T-helper 17 cell (primary cell): ENCODE results near the gene ARHGAP25. TPM values are rescaled to one million over a fixed set of nuclear protein-coding genes. Genes with fewer than 3 reads are reported as not detected.
A peak's percentile ranks its signal among the peaks of the same experiment; 100 is the strongest.

Experiments
- ATAC-seq: fragments of 150-1000 bp; cut with Tn5 transposase; 2 replicates; pipeline ENCODE4 v1.10.0; 2021; ENCODE audit warnings: mild to moderate bottlenecking, moderate library complexity
- DNase-seq, 3 donors: peaks; one replicate each; pipeline versions ENCODE4 v3.0.0 to v3.0.0-alpha.2; 2020 to 2021
- H3K9me3 ChIP-seq: one replicate; pipeline ENCODE4 v1.7.0; 2013; ENCODE audit warnings: low read length, mild to moderate bottlenecking; ENCODE audit not compliant: control insufficient read depth, poor library complexity, severe bottlenecking
- H3K27ac Mint-ChIP-seq: one replicate; pipeline ENCODE4 v1.8.0; 2022; ENCODE audit warnings: mild to moderate bottlenecking, moderate library complexity, mixed read lengths
- H3K27me3 Mint-ChIP-seq: one replicate; pipeline ENCODE4 v1.8.0; 2022; ENCODE audit warnings: mixed read lengths
- H3K36me3 Mint-ChIP-seq: one replicate; pipeline ENCODE4 v1.8.0; 2022; ENCODE audit warnings: low read depth, mixed read lengths
- H3K4me1 Mint-ChIP-seq: one replicate; pipeline ENCODE4 v1.8.0; 2022; ENCODE audit warnings: mild to moderate bottlenecking, mixed read lengths
- H3K4me3 Mint-ChIP-seq: one replicate; pipeline ENCODE4 v1.8.0; 2022; ENCODE audit warnings: mild to moderate bottlenecking, moderate library complexity, mixed read lengths
- total RNA-seq, 4 donors: library from RNA in 2 of 4; stranded (reverse) in 2 of 4; gene quantifications; one replicate each; pipeline ENCODE4 v1.2.3 and lab custom pipeline; 2022 to 2026

ARHGAP25 gene
- total RNA-seq, 2 donors from 2014 or later = 75.6 to 90.6 TPM

DNA sequence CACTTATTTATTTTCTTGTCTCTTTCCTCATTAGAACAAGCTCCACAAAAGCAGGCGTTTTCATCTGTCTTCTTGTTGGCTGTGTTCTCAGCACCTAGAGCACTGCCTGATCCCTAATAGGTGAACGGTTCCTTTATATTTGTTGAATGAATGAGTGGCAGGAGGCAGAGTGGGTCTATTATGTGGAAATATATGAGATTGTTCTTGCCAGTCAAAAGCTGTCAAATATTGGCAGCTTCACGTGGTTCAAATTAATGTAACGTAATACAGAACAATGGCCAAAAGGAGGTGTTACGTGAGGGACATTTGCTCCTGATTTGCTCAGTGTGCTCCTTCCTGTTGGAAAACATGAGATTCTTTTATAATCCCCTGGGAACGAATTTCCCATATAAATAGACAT is 8.5 kb upstream of the ARHGAP25 start:
- ATAC-seq (no peak), DNase-seq (no peak)
- H3K27me3 Mint-ChIP-seq = no peaks in the 10 kb centered on the region
- H3K27ac Mint-ChIP-seq = peak overlapping the region; percentile 95
- H3K9me3 ChIP-seq = no peaks in the 10 kb centered on the region
- peaks cover 51% of the 10 kb centered on the region for H3K4me1 Mint-ChIP-seq
- H3K4me3 Mint-ChIP-seq = no peak overlapping the region
- H3K36me3 Mint-ChIP-seq = no peaks in the 10 kb centered on the region

DNA sequence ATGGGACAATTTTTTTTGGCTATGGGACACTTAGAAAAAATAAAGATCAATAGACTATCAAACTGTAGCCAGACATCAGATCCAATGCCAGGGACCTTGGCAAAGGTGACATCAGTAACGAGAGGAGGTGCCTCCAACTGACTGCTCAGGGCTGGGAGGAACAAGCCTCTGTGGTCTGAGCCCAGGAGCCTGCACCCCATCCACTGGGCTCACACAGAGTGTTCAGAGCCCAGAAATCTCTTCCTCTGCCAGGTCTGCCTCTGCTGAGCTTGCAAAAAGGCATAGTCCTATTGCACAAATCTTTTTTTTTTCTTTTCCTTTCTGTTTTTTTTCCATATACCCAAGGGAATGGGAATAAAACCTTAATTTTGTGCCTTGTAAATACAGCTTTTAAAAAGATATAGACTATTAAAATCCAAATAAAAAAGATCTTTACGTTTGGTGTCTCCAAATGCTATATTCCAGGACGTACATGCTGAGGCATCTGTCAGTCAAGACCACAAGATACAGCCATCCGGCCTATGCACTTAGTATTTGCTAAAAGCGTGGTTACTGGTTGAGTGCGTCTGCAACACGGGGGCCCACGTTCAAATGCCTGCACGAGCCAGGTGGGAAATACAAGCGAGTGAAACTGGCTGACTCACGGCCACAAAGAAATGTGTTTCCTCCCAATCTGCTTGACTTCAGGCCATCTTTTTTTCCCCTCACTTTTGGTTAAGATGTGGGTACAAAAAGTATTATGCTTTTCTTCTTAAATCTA is 7.8 kb upstream of the ARHGAP25 start:
- H3K9me3 ChIP-seq = no peaks in the 10 kb centered on the region
- H3K27ac Mint-ChIP-seq = peak overlapping the region; percentile 95
- peak in 2 of 3 donors; percentile 48 to 60 for DNase-seq
- peak overlapping the region; percentile 15 for H3K4me3 Mint-ChIP-seq
- peak; percentile 99 for ATAC-seq
- H3K4me1 Mint-ChIP-seq = peaks cover 52% of the 10 kb centered on the region
- no peaks in the 10 kb centered on the region for H3K27me3 Mint-ChIP-seq
- peaks cover 5% of the 10 kb centered on the region for H3K36me3 Mint-ChIP-seq

DNA sequence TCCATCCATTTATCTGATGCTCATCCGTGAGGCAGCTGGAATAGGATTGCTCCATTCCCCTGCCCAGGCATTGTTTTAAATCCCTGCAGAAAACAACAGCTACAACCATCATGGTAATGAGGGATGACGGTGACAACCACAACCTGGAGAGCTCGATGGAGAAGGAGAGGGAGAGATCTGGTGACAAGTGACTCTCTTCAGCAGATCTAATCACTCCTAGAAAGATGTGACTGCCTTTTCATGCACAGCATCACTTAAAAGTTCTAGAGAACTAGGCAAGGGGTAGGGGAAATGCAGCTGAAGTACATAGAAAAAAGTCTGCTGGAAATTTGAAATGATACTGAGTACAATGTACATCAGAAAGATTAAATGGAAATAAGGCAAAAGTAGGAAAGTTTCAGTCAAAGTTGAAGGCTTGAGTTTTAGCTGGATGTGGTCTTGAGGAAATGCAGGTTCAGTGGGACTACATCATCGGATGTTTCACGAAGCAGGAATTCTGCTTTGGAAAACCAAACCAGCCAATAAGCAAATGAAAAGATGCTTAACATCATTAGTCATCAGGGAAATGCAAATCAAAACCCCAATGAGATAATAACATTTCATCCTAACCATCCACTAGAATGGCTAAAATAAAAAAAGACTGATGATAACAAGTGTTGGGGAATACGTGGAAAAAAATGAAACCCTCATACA is 6.8 kb upstream of the ARHGAP25 start:
- no peaks in the 10 kb centered on the region for H3K27me3 Mint-ChIP-seq
- ATAC-seq = no peak
- no peak for DNase-seq
- peak overlapping the region; percentile 43 for H3K4me3 Mint-ChIP-seq
- peaks cover 45% of the 10 kb centered on the region for H3K4me1 Mint-ChIP-seq
- H3K9me3 ChIP-seq = no peaks in the 10 kb centered on the region
- peaks cover 5% of the 10 kb centered on the region for H3K36me3 Mint-ChIP-seq
- H3K27ac Mint-ChIP-seq = peak overlapping the region; percentile 95

DNA sequence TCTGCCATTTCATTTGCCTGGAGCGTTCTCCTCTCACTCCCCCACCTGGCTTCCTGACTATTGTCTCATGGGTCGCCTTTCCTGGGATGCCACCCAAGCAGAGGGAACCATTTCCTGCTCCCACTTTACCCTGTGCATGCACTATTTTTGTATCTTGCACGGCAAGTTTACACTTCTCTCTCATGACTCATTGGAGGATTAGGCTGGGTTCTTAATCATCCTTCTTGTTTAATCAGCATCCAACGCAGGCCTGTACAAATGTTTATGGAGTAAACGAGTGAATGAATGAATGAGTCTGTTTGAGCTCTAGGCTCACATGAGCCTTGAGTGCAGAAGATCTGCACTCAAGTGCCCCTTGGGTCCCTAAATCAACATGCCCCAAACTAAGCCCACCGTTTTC is 3.8 kb upstream of the ARHGAP25 start:
- peaks cover 32% of the 10 kb centered on the region for H3K4me1 Mint-ChIP-seq
- H3K27me3 Mint-ChIP-seq = no peaks in the 10 kb centered on the region
- H3K4me3 Mint-ChIP-seq = peak overlapping the region; percentile 4
- H3K36me3 Mint-ChIP-seq = peaks cover 9% of the 10 kb centered on the region
- DNase-seq (no peak), ATAC-seq (no peak)
- H3K27ac Mint-ChIP-seq = no peak overlapping the region
- H3K9me3 ChIP-seq = no peaks in the 10 kb centered on the region

DNA sequence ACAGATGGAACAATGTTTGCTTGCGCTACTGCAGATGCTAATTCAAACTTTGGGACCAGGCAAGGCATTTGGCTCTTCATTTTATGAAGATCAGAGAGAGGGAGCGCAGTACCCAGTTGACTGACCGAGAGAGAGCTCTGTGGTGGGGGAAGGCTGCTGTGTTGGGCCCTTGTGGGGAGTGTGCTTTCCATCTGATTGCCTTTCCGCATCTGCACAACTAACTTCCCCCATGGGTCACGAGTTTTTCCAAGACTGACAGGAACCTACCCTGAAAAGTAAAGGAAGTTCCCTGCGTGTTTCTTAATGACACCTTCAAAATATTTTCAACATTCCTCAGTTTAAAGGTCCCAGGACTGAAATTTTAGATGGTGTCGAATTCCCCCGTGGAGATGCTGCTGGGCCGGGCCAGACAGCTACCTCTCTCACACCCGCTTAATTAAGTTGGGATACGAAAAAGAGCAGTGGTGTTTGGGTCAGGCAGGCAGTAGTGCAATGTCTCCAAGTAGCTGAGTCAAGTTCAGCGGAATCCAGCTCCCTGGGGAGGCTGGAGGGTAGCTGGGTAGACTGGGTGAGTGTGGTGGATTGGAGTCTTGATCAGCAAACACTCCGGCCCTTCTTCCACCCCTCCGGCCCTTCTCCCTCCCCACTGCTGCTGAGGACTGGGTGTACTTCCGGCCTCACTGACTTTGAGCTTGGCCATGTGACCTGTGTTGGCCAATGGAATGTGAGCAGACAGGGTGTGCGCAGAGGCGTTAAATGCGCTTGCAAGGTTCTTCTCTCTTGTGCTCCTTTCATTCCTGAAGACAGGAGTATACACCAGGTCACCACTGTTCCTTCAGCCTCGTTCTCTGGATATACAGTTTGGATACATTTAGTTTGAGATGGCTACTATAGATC is 2.3 kb upstream of the ARHGAP25 start:
- ATAC-seq (no peak), DNase-seq (no peak)
- Mint-ChIP-seq H3K27ac (no peak overlapping the region), H3K4me1 (peaks cover 29% of the 10 kb centered on the region), H3K27me3 (no peaks in the 10 kb centered on the region), H3K4me3 (no peak overlapping the region), H3K36me3 (peaks cover 9% of the 10 kb centered on the region)
- H3K9me3 ChIP-seq = no peaks in the 10 kb centered on the region

DNA sequence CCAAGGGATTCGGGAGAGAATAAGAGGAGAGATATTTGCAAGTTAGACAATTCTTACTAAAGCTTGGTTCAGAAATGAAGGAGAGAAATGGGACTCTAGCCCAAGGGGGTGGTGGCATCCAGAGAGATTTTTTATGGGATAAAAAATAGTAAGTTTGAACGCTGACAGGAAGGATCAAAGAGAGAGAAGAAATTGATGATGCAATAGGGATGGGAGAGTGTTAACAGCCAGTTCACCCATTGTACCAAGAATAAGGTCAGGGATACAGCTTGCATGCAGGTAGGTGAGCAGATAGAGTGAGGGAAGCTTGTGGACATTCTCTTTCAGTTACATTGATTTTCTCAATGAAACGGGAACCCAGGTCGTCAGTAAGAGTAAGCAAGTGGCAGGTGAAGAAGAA is 1.2 kb upstream of the ARHGAP25 start:
- no peak overlapping the region for H3K4me3 Mint-ChIP-seq
- no peak for DNase-seq
- peaks cover 31% of the 10 kb centered on the region for H3K4me1 Mint-ChIP-seq
- H3K36me3 Mint-ChIP-seq = peaks cover 9% of the 10 kb centered on the region
- no peaks in the 10 kb centered on the region for H3K9me3 ChIP-seq
- no peaks in the 10 kb centered on the region for H3K27me3 Mint-ChIP-seq
- no peak for ATAC-seq
- H3K27ac Mint-ChIP-seq = no peak overlapping the region

DNA sequence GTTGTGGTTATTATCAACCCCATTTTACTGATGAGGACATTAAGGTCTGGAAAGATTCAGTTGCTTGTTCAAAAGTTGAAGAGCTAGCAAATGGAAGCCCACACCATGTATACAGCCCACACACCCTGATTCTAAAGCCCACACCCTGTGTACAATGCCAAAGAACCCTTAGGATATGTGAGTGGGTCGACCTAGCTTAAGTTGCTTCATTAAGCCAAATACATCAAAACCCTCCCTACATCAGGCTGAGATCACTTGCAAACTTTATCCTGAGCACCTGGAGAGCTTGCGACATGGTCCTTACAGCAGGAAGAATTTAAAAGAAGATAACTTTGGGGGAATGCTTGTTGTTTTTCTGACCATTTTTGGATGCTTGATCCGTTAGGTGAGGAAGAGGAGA is 435 bp upstream of the ARHGAP25 start:
- H3K9me3 ChIP-seq = no peaks in the 10 kb centered on the region
- H3K27me3 Mint-ChIP-seq = no peaks in the 10 kb centered on the region
- H3K27ac Mint-ChIP-seq = no peak overlapping the region
- DNase-seq (no peak), ATAC-seq (peak; percentile 21)
- peaks cover 31% of the 10 kb centered on the region for H3K4me1 Mint-ChIP-seq
- H3K4me3 Mint-ChIP-seq = no peak overlapping the region
- H3K36me3 Mint-ChIP-seq = peaks cover 9% of the 10 kb centered on the region

DNA sequence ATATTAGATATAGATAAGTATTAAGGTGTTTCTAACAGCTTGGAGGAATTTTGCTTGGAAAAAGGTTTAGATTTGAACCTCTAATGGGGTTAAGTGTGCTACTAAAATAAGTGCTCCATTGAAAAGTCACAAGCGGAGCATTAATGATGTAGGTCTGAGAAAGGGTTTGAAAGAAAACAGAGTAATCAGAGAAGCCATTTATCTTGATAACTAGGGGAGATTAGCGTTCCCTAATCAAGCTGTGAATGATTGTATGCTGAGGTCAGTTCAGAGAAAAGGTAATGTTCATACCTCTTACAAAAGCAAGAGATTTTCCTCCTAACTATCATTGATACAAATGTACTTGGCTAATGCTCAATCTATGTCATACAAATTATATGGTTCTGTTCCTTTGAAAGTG is 1.5 kb downstream of the ARHGAP25 start:
- ATAC-seq = no peak
- H3K36me3 Mint-ChIP-seq = peaks cover 19% of the 10 kb centered on the region
- H3K4me1 Mint-ChIP-seq = peaks cover 45% of the 10 kb centered on the region
- no peaks in the 10 kb centered on the region for H3K27me3 Mint-ChIP-seq
- no peak for DNase-seq
- H3K27ac Mint-ChIP-seq = no peak overlapping the region
- H3K9me3 ChIP-seq = no peaks in the 10 kb centered on the region
- H3K4me3 Mint-ChIP-seq = no peak overlapping the region

DNA sequence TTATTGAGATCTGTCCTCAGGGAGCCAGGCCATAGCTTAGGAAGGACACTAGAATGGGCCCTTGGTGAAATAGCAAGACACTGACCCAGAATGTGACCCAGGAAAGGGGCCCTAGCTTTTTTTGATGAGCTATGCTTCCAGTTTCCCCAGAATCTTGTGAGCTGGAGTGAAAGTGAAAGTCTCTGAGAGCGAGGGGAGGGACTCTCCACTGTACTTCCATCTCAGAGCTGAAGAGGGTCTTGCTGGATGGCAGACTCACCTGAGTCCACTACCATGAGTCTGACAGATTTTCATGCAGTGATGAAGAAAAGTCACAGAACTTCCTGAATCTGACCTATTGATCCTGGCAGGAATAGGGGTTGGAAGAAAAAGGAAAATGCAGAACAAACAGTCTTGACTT is 3.1 kb downstream of the ARHGAP25 start:
- Mint-ChIP-seq H3K36me3 (peaks cover 18% of the 10 kb centered on the region), H3K4me3 (peak overlapping the region; percentile 92), H3K4me1 (peaks cover 46% of the 10 kb centered on the region), H3K27me3 (no peaks in the 10 kb centered on the region), H3K27ac (no peak overlapping the region)
- no peaks in the 10 kb centered on the region for H3K9me3 ChIP-seq
- peak; percentile 52 for ATAC-seq
- DNase-seq = no peak

DNA sequence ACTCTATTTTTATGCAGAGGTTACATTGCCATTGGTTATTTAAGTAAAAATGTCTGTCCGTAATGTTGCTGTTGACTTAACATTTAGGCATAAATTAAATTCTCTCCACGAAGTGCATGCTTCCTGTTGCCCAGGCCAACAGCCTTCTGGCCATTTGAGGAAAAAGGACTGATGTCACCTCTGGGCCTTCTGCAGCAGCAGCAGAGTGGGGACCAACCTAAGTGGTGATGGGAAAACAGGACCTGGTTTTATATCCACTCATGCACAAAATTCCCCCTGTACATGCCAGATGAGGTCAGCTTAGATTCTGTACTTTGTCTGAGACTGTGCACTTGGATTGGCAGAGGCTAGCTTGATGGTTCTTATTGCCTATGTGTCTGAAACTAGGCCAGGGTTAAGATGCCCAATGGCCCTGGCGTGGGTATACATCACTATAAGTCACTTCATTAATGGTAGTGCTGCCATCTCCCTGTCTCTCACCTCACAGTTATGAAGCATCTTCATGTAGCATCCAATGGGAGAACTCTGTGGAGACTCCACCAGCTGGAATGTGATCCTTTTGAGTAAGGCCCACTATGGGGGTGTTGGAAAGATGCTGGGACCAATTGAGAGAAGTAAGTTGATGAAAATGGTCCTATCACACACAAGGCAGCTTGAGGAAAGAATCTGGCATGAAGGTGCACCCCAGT is 4.4 kb downstream of the ARHGAP25 start:
- no peak for DNase-seq
- H3K4me3 Mint-ChIP-seq = peak overlapping the region; percentile 92
- H3K4me1 Mint-ChIP-seq = peaks cover 60% of the 10 kb centered on the region
- H3K27ac Mint-ChIP-seq = no peak overlapping the region
- H3K9me3 ChIP-seq = no peaks in the 10 kb centered on the region
- peaks cover 20% of the 10 kb centered on the region for H3K36me3 Mint-ChIP-seq
- ATAC-seq = no peak
- H3K27me3 Mint-ChIP-seq = no peaks in the 10 kb centered on the region

DNA sequence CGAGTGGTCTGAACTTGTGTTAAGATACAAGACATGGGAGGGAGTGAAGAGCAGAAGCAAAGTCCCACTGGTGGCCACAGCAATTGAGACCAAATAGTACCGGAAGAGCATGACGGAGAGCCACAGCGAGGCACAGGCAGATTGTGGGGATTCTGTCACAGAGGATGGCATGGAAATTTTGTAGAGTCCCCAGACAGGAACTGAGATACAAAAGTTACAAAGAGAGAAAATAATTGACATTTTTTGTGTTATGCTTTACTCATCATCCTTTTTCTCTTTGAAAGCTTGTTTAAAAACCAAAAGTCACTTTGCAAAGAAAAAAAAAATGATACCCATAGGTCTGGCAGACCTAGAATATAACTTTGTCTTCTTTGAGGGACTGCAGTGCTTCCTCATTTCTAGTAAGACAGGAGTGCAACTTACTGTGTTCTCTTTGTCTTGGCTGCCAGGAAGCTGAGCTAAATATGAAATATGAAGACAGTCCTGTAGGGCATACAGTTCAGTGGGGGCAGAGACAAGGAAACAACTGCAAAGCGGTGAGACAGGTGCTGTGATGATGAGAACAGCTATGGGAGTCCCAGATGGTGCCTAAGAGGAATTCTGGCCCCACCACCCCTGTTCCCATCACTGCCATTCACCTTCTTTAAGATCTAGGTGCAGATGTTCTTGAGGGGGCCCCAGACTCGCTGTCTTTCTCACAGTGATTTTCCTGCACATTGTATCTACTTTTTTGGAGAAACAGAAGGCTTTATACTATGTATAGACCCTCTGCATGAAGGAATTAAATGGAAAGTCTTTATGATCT is 5.2 kb downstream of the ARHGAP25 start:
- H3K27ac Mint-ChIP-seq = no peak overlapping the region
- DNase-seq (no peak), ATAC-seq (peak; percentile 19)
- peaks cover 67% of the 10 kb centered on the region for H3K4me1 Mint-ChIP-seq
- H3K9me3 ChIP-seq = no peaks in the 10 kb centered on the region
- H3K36me3 Mint-ChIP-seq = peaks cover 24% of the 10 kb centered on the region
- peak overlapping the region; percentile 92 for H3K4me3 Mint-ChIP-seq
- H3K27me3 Mint-ChIP-seq = no peaks in the 10 kb centered on the region

DNA sequence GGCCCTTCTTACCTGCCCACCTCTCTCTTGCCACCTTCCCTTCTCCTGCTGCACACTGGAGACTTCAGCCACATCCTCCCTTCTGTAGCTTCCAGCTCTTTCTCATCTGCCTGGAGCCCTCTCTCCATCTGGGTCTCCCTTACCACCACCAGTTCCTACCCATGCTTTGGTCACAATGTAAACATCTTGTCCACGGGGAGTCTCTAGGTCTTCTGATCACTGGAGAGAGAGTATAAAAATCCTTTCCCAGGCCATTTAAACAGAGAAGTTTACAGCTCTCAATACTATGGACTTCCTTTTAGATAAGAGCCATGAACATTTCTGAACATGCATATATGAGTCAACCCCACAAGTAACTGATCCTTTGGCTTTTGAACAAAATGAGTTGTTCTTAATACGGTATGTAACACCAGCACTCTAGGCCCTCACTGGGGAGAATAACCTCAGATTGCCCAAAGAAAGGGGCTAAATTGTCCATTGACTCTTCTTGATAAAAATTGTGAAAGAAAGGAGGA is 5.8 kb downstream of the ARHGAP25 start:
- H3K4me3 Mint-ChIP-seq = peak overlapping the region; percentile 92
- H3K36me3 Mint-ChIP-seq = peaks cover 25% of the 10 kb centered on the region
- no peak overlapping the region for H3K27ac Mint-ChIP-seq
- no peaks in the 10 kb centered on the region for H3K27me3 Mint-ChIP-seq
- DNase-seq (no peak), ATAC-seq (no peak)
- no peaks in the 10 kb centered on the region for H3K9me3 ChIP-seq
- peaks cover 72% of the 10 kb centered on the region for H3K4me1 Mint-ChIP-seq
